Subcutaneous adipose tissue (tissue), 4 donors: Measurements from ENCODE around the gene TTYH3. TPM values are rescaled to one million over a fixed set of nuclear protein-coding genes. Genes with fewer than 3 reads are reported as not detected.

Experiments
- total RNA-seq, 4 donors: library from RNA; depleted of rRNA; stranded (reverse); fragments of >200 nt; gene quantifications; one replicate each; pipeline ENCODE4 v1.1.0, GENCODE V29; 2016
- TF ChIP-seq, protein P1 (sequence below): fragments of 450-650 bp; IDR thresholded peaks from one replicate; pipeline ENCODE4 v1.5.1; 2016; ENCODE audit warnings: low read depth, mild to moderate bottlenecking, control low read depth, antibody characterized with exemption, moderate library complexity

Gene TTYH3
- total RNA-seq, 4 donors from 2014 or later = 16.0 to 45.4 (median 21.5) TPM

- TF ChIP-seq, protein P1, sequence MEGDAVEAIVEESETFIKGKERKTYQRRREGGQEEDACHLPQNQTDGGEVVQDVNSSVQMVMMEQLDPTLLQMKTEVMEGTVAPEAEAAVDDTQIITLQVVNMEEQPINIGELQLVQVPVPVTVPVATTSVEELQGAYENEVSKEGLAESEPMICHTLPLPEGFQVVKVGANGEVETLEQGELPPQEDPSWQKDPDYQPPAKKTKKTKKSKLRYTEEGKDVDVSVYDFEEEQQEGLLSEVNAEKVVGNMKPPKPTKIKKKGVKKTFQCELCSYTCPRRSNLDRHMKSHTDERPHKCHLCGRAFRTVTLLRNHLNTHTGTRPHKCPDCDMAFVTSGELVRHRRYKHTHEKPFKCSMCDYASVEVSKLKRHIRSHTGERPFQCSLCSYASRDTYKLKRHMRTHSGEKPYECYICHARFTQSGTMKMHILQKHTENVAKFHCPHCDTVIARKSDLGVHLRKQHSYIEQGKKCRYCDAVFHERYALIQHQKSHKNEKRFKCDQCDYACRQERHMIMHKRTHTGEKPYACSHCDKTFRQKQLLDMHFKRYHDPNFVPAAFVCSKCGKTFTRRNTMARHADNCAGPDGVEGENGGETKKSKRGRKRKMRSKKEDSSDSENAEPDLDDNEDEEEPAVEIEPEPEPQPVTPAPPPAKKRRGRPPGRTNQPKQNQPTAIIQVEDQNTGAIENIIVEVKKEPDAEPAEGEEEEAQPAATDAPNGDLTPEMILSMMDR = no peak
Measured at GRCh38 chr7:2651336-2651735, 19.6 kb downstream of the TTYH3 start.

DNA sequence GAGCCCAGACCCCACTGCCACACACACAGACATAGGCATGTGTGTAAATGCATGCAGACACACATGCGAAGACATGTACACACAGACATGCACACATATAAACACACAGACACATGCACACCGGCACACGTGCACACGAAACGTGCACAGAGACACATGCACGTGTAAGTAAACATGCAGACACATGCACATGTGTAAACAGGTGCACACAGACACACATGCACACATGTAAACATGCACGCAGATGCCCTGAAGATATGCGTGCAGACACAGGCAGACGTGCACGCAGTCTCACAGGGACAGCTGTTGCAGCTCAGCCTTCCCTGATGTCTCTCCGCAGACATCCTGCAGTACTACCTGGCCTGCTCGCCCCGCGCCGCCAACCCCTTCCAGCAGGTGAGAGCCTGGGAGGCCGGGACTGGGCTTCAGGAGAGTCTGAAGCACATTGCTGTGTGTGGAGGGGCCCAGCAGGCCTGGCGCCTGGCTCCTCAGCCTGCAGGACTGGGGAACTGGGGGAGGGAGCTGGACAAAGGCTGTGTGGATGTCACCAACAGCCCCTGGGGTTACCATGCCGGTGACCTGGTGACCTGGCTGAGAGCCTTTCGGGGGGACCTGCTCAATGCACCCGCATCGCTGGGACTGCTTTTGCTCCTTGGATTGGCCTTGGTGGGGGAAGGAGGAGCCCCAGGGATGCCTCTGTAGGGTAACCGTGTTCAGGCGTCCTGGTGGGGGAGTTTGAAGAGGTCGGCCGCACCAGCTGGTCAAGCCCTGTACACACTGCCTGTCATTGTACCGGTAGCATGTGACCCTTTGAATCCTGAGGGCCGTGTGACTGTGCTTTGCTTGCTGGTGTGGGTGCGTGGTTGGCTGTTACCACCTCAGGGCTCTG is 20.3 kb downstream of the TTYH3 start:
- TF ChIP-seq, protein P1 = no peak

- TF ChIP-seq, protein P1 = no peak
Measured at GRCh38 chr7:2652736-2653060, 20.9 kb downstream of the TTYH3 start.

DNA sequence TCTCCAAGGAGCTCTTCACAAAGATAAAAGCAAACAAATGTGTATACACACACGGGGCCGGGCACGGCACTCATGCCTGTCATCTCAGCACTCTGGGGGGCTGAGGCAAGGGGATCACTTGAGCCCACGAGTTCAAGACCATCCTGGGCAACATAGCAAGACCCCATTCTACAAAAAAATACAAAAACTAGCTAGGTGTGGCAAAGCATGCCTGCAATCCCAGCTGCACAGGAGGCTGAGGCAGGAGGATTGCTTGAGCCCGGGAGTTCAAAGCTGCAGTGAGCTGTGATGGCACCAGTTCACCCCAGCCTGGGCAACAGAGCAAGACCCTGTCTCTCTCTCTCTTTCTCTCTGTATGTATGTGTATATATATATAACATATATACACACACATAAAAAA is 22.3 kb downstream of the TTYH3 start:
- TF ChIP-seq, protein P1 = no peak

- TF ChIP-seq, protein P1 = no peak
Measured at GRCh38 chr7:2655870-2656614, 24.3 kb downstream of the TTYH3 start.

- TF ChIP-seq, protein P1 = no peak
Measured at GRCh38 chr7:2657208-2657607, 25.4 kb downstream of the TTYH3 start.

DNA sequence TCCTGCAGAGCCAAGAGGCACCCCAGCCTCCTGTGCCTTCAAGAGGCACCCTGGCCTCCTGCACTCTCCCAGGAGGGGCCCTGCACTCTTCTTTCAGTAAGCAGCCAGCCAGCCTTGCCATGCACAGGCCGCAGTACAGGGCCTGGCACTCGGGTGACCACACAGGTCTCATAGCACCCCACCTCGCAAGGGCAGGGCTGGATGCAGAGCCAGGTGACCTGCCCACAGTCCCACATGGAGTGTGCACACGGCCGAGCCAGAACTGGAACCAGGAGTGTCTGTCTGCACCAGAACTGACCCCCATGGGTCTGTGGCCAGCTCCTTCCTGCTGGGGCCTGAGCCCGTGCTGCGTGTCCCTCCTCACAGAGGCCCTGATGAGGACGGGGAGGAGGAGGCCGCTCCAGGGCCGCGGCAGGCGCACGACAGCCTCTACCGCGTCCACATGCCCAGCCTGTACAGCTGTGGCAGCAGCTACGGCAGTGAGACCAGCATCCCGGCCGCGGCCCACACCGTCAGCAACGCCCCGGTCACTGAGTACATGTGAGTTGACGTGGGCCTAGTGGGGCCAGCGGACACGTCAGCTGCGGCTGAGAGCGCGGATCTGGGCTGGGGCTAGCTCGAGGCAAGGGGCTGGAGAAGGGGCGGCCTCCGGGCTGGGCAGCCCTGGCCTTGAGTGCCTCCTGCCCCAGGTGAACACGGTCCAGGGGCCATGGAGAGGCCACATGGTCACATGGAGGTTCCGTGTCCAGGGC is 26.3 kb downstream of the TTYH3 start:
- TF ChIP-seq, protein P1 = no peak
